Measurements from ENCODE around the gene TMA7B. TPM values are rescaled to one million over a fixed set of nuclear protein-coding genes. Genes with fewer than 3 reads are reported as not detected.

TMA7B gene
- total RNA-seq, 1 experiment from 2014 or later: not detected

- no peaks in the 10 kb centered on the region for H3F3A ChIP-seq (ENCODE audit: low read length, unreplicated experiment)
- no peaks in the 10 kb centered on the region for H3K9me2 ChIP-seq (replicated peaks; ENCODE audit: low read length)
- H2AFZ ChIP-seq (ENCODE audit: low read length): no peak overlapping the region
- no TSS peak for BruUV-seq (replicated peaks)
- H3K36me3 ChIP-seq (ENCODE audit: low read depth, low read length): no peaks in the 10 kb centered on the region
- ATAC-seq: no peak
- H3K9ac ChIP-seq (ENCODE audit: low read length): no peak overlapping the region
- H3K4me1 ChIP-seq (ENCODE audit: insufficient read depth, low read length): no peaks in the 10 kb centered on the region; the same call in 1 of the 2 replicates
- H3K79me2 ChIP-seq (ENCODE audit: low read length): no peaks in the 10 kb centered on the region
- no peak overlapping the region for H3K27ac ChIP-seq (ENCODE audit: low read length)
- ChIA-PET CTCF (no interaction called here), POLR2A (ENCODE audit: unreplicated experiment) (no interaction called here)
- H3K9me3 ChIP-seq (ENCODE audit: low read length): no peaks in the 10 kb centered on the region
- H3K27me3 ChIP-seq (ENCODE audit: low read length): peaks cover 65% of the 10 kb centered on the region
- TF ChIP-seq EZH2 (IDR thresholded peaks at IDR 0.05; ENCODE audit: low read length, unreplicated experiment) (no peak), CTCF (conservative IDR thresholded peaks at IDR 0.05; ENCODE audit: low read depth, low read length) (no peak), EZH2phosphoT487 (IDR thresholded peaks at IDR 0.05; ENCODE audit: borderline replicate concordance, low read length) (no peak)
- DNase-seq: no peak
- intact Hi-C loops (cut with micrococcal nuclease): no loop called here
- no peak overlapping the region for H3K4me3 ChIP-seq (ENCODE audit: low read length)
- no peak overlapping the region for H3K4me2 ChIP-seq (ENCODE audit: low read length)
- no peaks in the 10 kb centered on the region for H4K20me1 ChIP-seq (ENCODE audit: low read length)
These were observed 12.4 kb downstream of the TMA7B start for GRCh38 chr22:39972641-39973040.

- Histone ChIP-seq H3K36me3 (ENCODE audit: low read depth, low read length) (no peaks in the 10 kb centered on the region), H4K20me1 (ENCODE audit: low read length) (no peaks in the 10 kb centered on the region), H3K79me2 (ENCODE audit: low read length) (no peaks in the 10 kb centered on the region), H2AFZ (ENCODE audit: low read length) (no peak overlapping the region), H3K27me3 (ENCODE audit: low read length) (peaks cover 70% of the 10 kb centered on the region), H3K9me3 (ENCODE audit: low read length) (no peaks in the 10 kb centered on the region), H3F3A (ENCODE audit: low read length, unreplicated experiment) (no peaks in the 10 kb centered on the region), H3K4me1 (ENCODE audit: insufficient read depth, low read length) (no peaks in the 10 kb centered on the region), H3K9ac (ENCODE audit: low read length) (no peak overlapping the region), H3K4me2 (ENCODE audit: low read length) (no peak overlapping the region), H3K9me2 (replicated peaks; ENCODE audit: low read length) (no peaks in the 10 kb centered on the region), H3K27ac (ENCODE audit: low read length) (no peak overlapping the region), H3K4me3 (ENCODE audit: low read length) (no peak overlapping the region)
- TF ChIP-seq CTCF (conservative IDR thresholded peaks at IDR 0.05; ENCODE audit: low read depth, low read length): no peak
- CTCF ChIA-PET: no interaction called here
- no TSS peak for BruUV-seq (replicated peaks)
- no peak for ATAC-seq
- DNase-seq: no peak
- intact Hi-C loops (cut with micrococcal nuclease): no loop called here
- POLR2A ChIA-PET (ENCODE audit: unreplicated experiment): no interaction called here
These were observed 13.5 kb downstream of the TMA7B start for GRCh38 chr22:39973656-39974055.

- no peaks in the 10 kb centered on the region for H3K4me1 ChIP-seq (ENCODE audit: insufficient read depth, low read length)
- no peak overlapping the region for H3K4me3 ChIP-seq (ENCODE audit: low read length)
- ChIA-PET POLR2A (ENCODE audit: unreplicated experiment) (no interaction called here), CTCF (no interaction called here)
- no peaks in the 10 kb centered on the region for H3K9me2 ChIP-seq (replicated peaks; ENCODE audit: low read length)
- BruUV-seq (replicated peaks): no TSS peak
- ATAC-seq: no peak
- H3K27ac ChIP-seq (ENCODE audit: low read length): no peak overlapping the region
- H3K27me3 ChIP-seq (ENCODE audit: low read length): peaks cover 73% of the 10 kb centered on the region
- no peak overlapping the region for H2AFZ ChIP-seq (ENCODE audit: low read length)
- no peak for TF ChIP-seq EZH2 (IDR thresholded peaks at IDR 0.05; ENCODE audit: low read length, unreplicated experiment)
- no peak for TF ChIP-seq EZH2phosphoT487 (IDR thresholded peaks at IDR 0.05; ENCODE audit: borderline replicate concordance, low read length)
- no peak for TF ChIP-seq CTCF (conservative IDR thresholded peaks at IDR 0.05; ENCODE audit: low read depth, low read length)
- H3K9me3 ChIP-seq (ENCODE audit: low read length): no peaks in the 10 kb centered on the region
- H3K36me3 ChIP-seq (ENCODE audit: low read depth, low read length): no peaks in the 10 kb centered on the region
- no peak for DNase-seq
- no peak overlapping the region for H3K9ac ChIP-seq (ENCODE audit: low read length)
- H3K4me2 ChIP-seq (ENCODE audit: low read length): no peak overlapping the region
- intact Hi-C loops (cut with micrococcal nuclease): no loop called here
- no peaks in the 10 kb centered on the region for H4K20me1 ChIP-seq (ENCODE audit: low read length)
- H3F3A ChIP-seq (ENCODE audit: low read length, unreplicated experiment): no peaks in the 10 kb centered on the region
- H3K79me2 ChIP-seq (ENCODE audit: low read length): no peaks in the 10 kb centered on the region
These were observed 13.9 kb downstream of the TMA7B start for GRCh38 chr22:39974065-39974464.
